ENCODE data around the gene EGFL7.

GRCh38 chr9:136686794-136687711, 24.3 kb downstream of the EGFL7 start, which contains the start of gene AGPAT2:
- TF ChIP-seq CTCF (conservative IDR thresholded peaks at IDR 0.05) (no peak), ZFX (IDR thresholded peaks at IDR 0.05) (peak; percentile 50; the same call in 1 of the 2 replicates)
